ENCODE measurements around the gene SMARCA2. TPM values are rescaled to one million over a fixed set of nuclear protein-coding genes. Genes with fewer than 3 reads are reported as not detected.

Gene SMARCA2
- total and polyA plus RNA-seq, 10 of the 15 experiments (the other 5 are each of a cell fraction or from before 2014, with no cell fraction given), result 100 to 392 (median 204) TPM

- TF ChIP-seq PKNOX1 (IDR thresholded peaks at IDR 0.05) (peak; percentile 96), ATF7 (IDR thresholded peaks at IDR 0.05; ENCODE audit: low read depth) (peak; percentile 11; the same call in 1 of the 2 replicates), BRCA1 (IDR thresholded peaks at IDR 0.05; ENCODE audit: low read depth, low read length) (no peak), ETV6 (conservative IDR thresholded peaks at IDR 0.05 in 1 of 2, IDR thresholded peaks at IDR 0.05 in 1 of 2; ENCODE audit: borderline replicate concordance in 1 of 2, low read depth in 1 of 2) (no peak), BHLHE40 (IDR thresholded peaks at IDR 0.05; ENCODE audit: borderline replicate concordance in 1 of 2, low read depth in 2 of 2, low read length in 1 of 2) (peak; percentile 87 to 93), NR2C1 (IDR thresholded peaks at IDR 0.05) (no peak), CTCF (IDR thresholded peaks at IDR 0.05 in 2 of 3, conservative IDR thresholded peaks at IDR 0.05 in 1 of 3; ENCODE audit: control insufficient read depth in 2 of 3, extremely low read depth in 1 of 3, insufficient read depth in 1 of 3, low read depth in 3 of 3, low read length in 3 of 3) (peak; percentile 60 to 68 (median 65)), PBX3 (IDR thresholded peaks at IDR 0.05; ENCODE audit: insufficient replicate concordance, low read depth, low read length) (peak; percentile 89), HDAC2 (IDR thresholded peaks at IDR 0.05) (no peak), HDGF (IDR thresholded peaks at IDR 0.05) (no peak), POU2F2 (IDR thresholded peaks at IDR 0.05; ENCODE audit: borderline replicate concordance, low read depth, low read length) (peak; percentile 47; the same call in 1 of the 3 replicates), NBN (IDR thresholded peaks at IDR 0.05) (no peak), IRF4 (IDR thresholded peaks at IDR 0.05; ENCODE audit: low read depth, low read length) (no peak)
These were observed 72.6 kb downstream of the SMARCA2 start (continued) for GRCh38 chr9:2087500-2088313.

All from GM12878 (cell line).